ENCODE data around the gene DCST2.

The DCST2 gene

DNA sequence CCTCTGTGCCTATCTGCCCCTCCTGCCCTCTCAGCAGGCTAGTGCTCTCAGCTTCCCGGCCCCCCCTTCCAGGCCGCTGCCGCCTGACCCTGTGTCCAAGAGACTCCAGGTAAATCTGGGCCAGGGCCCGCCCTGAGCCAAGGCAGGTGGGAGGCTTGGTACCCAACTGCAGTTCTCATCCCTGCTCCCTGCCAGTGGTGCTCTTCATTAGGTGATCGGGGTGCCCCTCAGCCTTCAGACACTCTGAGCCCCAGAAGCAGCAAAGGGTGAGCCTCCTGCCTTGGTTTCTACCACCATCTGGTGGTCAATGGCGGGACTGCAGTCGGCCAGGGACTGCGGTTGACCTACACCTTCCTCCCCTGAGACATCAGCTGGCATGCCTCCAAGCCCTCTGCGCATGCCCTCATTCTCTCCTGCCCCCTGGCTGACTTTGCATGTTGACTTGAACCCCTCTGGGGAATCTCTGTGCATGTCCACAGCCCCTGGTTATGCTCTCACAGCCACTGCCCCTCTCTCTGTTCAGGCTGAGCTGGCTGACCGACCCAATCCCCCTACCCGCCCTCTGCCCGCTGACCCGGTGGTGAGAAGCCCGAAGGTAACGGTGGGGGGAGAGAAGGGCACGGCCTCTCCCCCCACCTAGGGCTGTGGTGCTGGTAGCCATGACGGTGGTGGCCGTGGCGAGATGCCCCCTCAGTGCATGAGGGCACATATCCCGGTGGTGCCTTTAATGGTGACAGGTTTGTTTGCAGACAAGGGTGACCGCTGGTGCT, 28.0 kb upstream of the DCST2 start:
- H3K4me1 ChIP-seq (ENCODE audit: low read length): peaks cover 26% of the 10 kb centered on the region
- H2AFZ ChIP-seq (ENCODE audit: low read depth, low read length): peak overlapping the region; percentile 36; the same call in 1 of the 2 replicates
- no peaks in the 10 kb centered on the region for H3K27me3 ChIP-seq (ENCODE audit: low read depth, low read length)
- H4K20me1 ChIP-seq (ENCODE audit: insufficient read depth, low read length): peaks cover 10% of the 10 kb centered on the region; the same call in 1 of the 2 replicates
- H3K4me2 ChIP-seq (ENCODE audit: low read length): peak overlapping the region; percentile 91
- peaks cover 13% of the 10 kb centered on the region for H3K79me2 ChIP-seq (ENCODE audit: low read length)
- peak overlapping the region; percentile 45; the same call in 1 of the 2 replicates for H3K9ac ChIP-seq (ENCODE audit: low read length)
- H3K27ac ChIP-seq (ENCODE audit: low read length): peak overlapping the region; percentile 17; the same call in 1 of the 2 replicates
- peaks cover 7% of the 10 kb centered on the region for H3K36me3 ChIP-seq (replicated peaks; ENCODE audit: low read depth, low read length)
- no peaks in the 10 kb centered on the region for H3K9me3 ChIP-seq (ENCODE audit: insufficient read depth, low read length)
- TF ChIP-seq EZH2phosphoT487 (IDR thresholded peaks at IDR 0.05; ENCODE audit: low read depth): no peak
- TF ChIP-seq, protein P1, sequence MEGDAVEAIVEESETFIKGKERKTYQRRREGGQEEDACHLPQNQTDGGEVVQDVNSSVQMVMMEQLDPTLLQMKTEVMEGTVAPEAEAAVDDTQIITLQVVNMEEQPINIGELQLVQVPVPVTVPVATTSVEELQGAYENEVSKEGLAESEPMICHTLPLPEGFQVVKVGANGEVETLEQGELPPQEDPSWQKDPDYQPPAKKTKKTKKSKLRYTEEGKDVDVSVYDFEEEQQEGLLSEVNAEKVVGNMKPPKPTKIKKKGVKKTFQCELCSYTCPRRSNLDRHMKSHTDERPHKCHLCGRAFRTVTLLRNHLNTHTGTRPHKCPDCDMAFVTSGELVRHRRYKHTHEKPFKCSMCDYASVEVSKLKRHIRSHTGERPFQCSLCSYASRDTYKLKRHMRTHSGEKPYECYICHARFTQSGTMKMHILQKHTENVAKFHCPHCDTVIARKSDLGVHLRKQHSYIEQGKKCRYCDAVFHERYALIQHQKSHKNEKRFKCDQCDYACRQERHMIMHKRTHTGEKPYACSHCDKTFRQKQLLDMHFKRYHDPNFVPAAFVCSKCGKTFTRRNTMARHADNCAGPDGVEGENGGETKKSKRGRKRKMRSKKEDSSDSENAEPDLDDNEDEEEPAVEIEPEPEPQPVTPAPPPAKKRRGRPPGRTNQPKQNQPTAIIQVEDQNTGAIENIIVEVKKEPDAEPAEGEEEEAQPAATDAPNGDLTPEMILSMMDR (IDR thresholded peaks at IDR 0.05; ENCODE audit: low read depth, low read length): peak; percentile 97
- peak overlapping the region; percentile 83 for H3K4me3 ChIP-seq (ENCODE audit: low read length)

DNA sequence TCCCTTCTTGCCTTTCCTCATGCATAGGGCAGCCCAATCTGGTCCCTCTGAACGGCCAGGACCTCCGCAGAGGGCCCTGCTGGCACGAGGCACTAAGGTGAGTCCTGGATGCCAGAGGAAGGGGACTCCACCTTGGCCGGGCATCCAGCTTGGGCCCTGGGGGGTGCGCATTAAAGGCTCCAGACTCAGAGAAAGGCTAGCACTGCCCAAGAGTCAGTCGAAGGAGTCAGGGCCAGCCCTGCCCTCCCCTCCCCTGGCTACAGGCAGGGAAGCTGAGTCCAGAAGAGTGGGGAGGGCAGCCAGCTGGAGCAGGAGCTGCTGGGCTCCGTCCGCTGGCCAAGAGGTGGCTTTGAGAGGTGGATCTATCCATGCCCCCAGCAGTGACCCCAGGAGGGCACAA, 27.2 kb upstream of the DCST2 start:
- H3K9me3 ChIP-seq (ENCODE audit: insufficient read depth, low read length): no peaks in the 10 kb centered on the region
- H3K9ac ChIP-seq (ENCODE audit: low read length): no peak overlapping the region
- H2AFZ ChIP-seq (ENCODE audit: low read depth, low read length): no peak overlapping the region
- peaks cover 3% of the 10 kb centered on the region for H3K36me3 ChIP-seq (replicated peaks; ENCODE audit: low read depth, low read length)
- peaks cover 26% of the 10 kb centered on the region for H3K4me1 ChIP-seq (ENCODE audit: low read length)
- no peak for TF ChIP-seq EZH2phosphoT487 (IDR thresholded peaks at IDR 0.05; ENCODE audit: low read depth)
- TF ChIP-seq, protein P1 (IDR thresholded peaks at IDR 0.05; ENCODE audit: low read depth, low read length): no peak
- peaks cover 13% of the 10 kb centered on the region for H3K79me2 ChIP-seq (ENCODE audit: low read length)
- H3K27ac ChIP-seq (ENCODE audit: low read length): no peak overlapping the region
- H3K4me2 ChIP-seq (ENCODE audit: low read length): no peak overlapping the region
- H3K4me3 ChIP-seq (ENCODE audit: low read length): no peak overlapping the region
- H4K20me1 ChIP-seq (ENCODE audit: insufficient read depth, low read length): peaks cover 10% of the 10 kb centered on the region; the same call in 1 of the 2 replicates
- H3K27me3 ChIP-seq (ENCODE audit: low read depth, low read length): no peaks in the 10 kb centered on the region

DNA sequence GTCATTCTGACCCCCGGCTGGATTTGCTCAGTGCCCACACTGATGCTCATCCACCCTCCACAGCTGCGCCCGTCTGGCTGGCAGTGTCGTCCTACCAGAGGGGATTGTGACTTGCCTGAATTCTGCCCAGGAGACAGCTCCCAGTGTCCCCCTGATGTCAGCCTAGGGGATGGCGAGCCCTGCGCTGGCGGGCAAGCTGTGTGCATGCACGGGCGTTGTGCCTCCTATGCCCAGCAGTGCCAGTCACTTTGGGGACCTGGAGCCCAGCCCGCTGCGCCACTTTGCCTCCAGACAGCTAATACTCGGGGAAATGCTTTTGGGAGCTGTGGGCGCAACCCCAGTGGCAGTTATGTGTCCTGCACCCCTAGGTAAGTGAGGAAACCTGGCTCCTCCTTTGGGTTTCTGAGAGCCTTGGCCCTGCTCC, 24.2 kb upstream of the DCST2 start:
- no peak for TF ChIP-seq EZH2phosphoT487 (IDR thresholded peaks at IDR 0.05; ENCODE audit: low read depth)
- TF ChIP-seq, protein P1 (IDR thresholded peaks at IDR 0.05; ENCODE audit: low read depth, low read length): no peak
- no peaks in the 10 kb centered on the region for H3K9me3 ChIP-seq (ENCODE audit: insufficient read depth, low read length)
- H4K20me1 ChIP-seq (ENCODE audit: insufficient read depth, low read length): no peaks in the 10 kb centered on the region
- H3K4me3 ChIP-seq (ENCODE audit: low read length): no peak overlapping the region
- peaks cover 6% of the 10 kb centered on the region for H3K36me3 ChIP-seq (replicated peaks; ENCODE audit: low read depth, low read length)
- no peak overlapping the region for H3K27ac ChIP-seq (ENCODE audit: low read length)
- no peaks in the 10 kb centered on the region for H3K27me3 ChIP-seq (ENCODE audit: low read depth, low read length)
- H3K9ac ChIP-seq (ENCODE audit: low read length): no peak overlapping the region
- H3K79me2 ChIP-seq (ENCODE audit: low read length): no peaks in the 10 kb centered on the region
- H3K4me1 ChIP-seq (ENCODE audit: low read length): peaks cover 12% of the 10 kb centered on the region
- no peak overlapping the region for H2AFZ ChIP-seq (ENCODE audit: low read depth, low read length)
- no peak overlapping the region for H3K4me2 ChIP-seq (ENCODE audit: low read length)

DNA sequence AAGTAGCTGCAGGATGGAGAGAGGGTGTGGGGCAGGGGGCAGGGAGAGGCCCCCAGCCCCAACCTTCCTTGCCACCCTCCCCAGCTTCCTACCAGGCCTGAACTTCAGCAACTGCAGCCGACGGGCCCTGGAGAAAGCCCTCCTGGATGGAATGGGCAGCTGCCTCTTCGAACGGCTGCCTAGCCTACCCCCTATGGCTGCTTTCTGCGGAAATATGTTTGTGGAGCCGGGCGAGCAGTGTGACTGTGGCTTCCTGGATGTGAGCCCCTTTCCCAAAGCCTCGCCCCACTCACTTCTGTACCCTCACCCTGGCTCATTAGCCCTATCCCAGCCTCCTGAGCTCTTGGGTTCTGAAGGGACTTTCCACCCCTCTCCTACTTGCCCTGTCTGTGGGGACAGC, 23.5 kb upstream of the DCST2 start:
- Histone ChIP-seq H3K79me2 (ENCODE audit: low read length) (no peaks in the 10 kb centered on the region), H3K9me3 (ENCODE audit: insufficient read depth, low read length) (no peaks in the 10 kb centered on the region), H3K9ac (ENCODE audit: low read length) (no peak overlapping the region), H2AFZ (ENCODE audit: low read depth, low read length) (no peak overlapping the region), H4K20me1 (ENCODE audit: insufficient read depth, low read length) (no peaks in the 10 kb centered on the region), H3K27ac (ENCODE audit: low read length) (no peak overlapping the region), H3K4me3 (ENCODE audit: low read length) (no peak overlapping the region), H3K4me2 (ENCODE audit: low read length) (no peak overlapping the region), H3K27me3 (ENCODE audit: low read depth, low read length) (no peaks in the 10 kb centered on the region), H3K4me1 (ENCODE audit: low read length) (peaks cover 12% of the 10 kb centered on the region), H3K36me3 (replicated peaks; ENCODE audit: low read depth, low read length) (peaks cover 6% of the 10 kb centered on the region)
- TF ChIP-seq, protein P1 (IDR thresholded peaks at IDR 0.05; ENCODE audit: low read depth, low read length): no peak
- TF ChIP-seq EZH2phosphoT487 (IDR thresholded peaks at IDR 0.05; ENCODE audit: low read depth): no peak
